DND-41 (cell line): ENCODE measurements around the gene SULT2B1.

Experiments
- EZH2 ChIP-seq: IDR thresholded peaks from 3 replicates; pipeline ENCODE4 v1.6.1; 2012; ENCODE audit warnings: borderline replicate concordance, low read depth, mild to moderate bottlenecking, moderate library complexity, low read length, inconsistent platforms; ENCODE audit not compliant: severe bottlenecking
- TF ChIP-seq, protein P1 (sequence below): IDR thresholded peaks from 2 replicates; pipeline ENCODE4 v1.5.1; 2012; ENCODE audit warnings: borderline replicate concordance, low read length, moderate library complexity, mild to moderate bottlenecking; ENCODE audit not compliant: poor library complexity, severe bottlenecking; ENCODE audit errors: extremely low read depth

DNA sequence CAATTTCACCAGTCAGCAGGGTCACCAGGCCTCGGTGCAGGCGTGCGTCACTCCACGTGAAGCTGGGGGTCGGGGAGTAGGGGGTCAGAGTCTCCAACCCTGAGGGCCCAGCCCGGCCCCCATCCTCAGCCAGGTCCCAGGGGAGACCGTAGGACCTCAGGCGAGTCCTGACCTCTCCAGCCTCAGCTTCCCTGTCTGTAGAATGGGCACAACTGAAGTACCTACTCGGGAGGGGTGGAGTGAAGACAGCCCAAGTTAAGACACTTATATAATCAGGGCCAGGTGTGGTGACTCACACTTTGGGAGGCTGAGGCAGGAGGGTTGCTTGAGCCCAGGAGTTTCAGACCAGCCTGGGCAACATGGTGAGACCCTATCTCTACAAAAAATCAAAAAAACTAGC lies 51.9 kb downstream of the SULT2B1 start:
- TF ChIP-seq, protein P1, sequence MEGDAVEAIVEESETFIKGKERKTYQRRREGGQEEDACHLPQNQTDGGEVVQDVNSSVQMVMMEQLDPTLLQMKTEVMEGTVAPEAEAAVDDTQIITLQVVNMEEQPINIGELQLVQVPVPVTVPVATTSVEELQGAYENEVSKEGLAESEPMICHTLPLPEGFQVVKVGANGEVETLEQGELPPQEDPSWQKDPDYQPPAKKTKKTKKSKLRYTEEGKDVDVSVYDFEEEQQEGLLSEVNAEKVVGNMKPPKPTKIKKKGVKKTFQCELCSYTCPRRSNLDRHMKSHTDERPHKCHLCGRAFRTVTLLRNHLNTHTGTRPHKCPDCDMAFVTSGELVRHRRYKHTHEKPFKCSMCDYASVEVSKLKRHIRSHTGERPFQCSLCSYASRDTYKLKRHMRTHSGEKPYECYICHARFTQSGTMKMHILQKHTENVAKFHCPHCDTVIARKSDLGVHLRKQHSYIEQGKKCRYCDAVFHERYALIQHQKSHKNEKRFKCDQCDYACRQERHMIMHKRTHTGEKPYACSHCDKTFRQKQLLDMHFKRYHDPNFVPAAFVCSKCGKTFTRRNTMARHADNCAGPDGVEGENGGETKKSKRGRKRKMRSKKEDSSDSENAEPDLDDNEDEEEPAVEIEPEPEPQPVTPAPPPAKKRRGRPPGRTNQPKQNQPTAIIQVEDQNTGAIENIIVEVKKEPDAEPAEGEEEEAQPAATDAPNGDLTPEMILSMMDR: no peak
- no peak for TF ChIP-seq EZH2
